ENCODE data around the gene PTCH1.

PTCH1 gene

DNA sequence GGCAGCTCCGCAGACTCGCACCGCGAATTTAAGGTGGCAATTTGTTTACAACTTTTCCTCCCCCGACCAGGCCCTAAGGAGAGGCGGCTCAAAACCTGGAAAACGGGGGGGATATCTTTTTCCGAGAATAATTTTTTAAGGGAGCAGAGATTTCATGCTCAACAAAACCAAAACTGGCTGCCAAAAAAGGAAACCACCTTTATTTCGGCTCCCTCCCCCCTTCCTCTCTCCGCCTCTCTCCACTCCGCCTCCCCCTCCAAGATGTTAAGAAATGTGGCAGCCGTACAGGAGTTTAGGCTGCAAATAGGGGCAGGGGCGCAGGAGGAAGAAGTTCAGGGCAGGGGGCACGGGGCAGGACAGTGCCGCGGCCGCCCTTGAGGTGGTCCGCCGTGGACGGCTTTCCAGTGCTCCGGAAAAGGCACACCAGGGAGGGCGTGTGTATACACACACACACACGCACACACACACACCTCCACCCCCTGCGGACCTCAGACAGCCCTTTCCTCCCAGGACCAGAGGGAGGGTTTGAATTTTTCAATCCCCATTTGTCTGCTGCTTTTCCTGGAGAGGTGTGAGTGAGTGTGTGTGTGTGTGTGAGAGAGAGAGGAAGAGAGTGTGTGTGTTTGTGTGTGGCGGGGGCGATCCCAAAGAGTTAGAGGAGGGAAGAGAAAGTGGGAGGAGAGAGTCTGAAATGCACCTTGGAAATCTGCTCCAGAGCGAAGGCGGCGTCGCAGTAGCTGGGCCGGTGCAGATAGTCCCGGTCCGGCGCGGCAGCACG is 9.1 kb downstream of the PTCH1 start (continued):
- TF ChIP-seq ZFP41 (tag by site-specific recombination; IDR thresholded peaks at IDR 0.05; ENCODE audit: borderline replicate concordance): no peak
- TF ChIP-seq ZBTB7A (tag by site-specific recombination; IDR thresholded peaks at IDR 0.05; ENCODE audit: low read depth): peak; percentile 82
- TF ChIP-seq ZBTB20 (tag by site-specific recombination; IDR thresholded peaks at IDR 0.05): peak; percentile 83
- TF ChIP-seq ZFP3 (tag by site-specific recombination; IDR thresholded peaks at IDR 0.05; ENCODE audit: low read depth): no peak
- TF ChIP-seq ZNF514 (tag by site-specific recombination; IDR thresholded peaks at IDR 0.05): no peak
- TF ChIP-seq, protein P1, sequence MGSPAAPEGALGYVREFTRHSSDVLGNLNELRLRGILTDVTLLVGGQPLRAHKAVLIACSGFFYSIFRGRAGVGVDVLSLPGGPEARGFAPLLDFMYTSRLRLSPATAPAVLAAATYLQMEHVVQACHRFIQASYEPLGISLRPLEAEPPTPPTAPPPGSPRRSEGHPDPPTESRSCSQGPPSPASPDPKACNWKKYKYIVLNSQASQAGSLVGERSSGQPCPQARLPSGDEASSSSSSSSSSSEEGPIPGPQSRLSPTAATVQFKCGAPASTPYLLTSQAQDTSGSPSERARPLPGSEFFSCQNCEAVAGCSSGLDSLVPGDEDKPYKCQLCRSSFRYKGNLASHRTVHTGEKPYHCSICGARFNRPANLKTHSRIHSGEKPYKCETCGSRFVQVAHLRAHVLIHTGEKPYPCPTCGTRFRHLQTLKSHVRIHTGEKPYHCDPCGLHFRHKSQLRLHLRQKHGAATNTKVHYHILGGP (tag by site-specific recombination; IDR thresholded peaks at IDR 0.05): peak; percentile 97
- TF ChIP-seq KLF9 (tag by site-specific recombination; IDR thresholded peaks at IDR 0.05; ENCODE audit: low read depth): peak; percentile 91
- no peak for TF ChIP-seq ZNF248 (tag by site-specific recombination; IDR thresholded peaks at IDR 0.05)
- peak; percentile 88 for TF ChIP-seq ZIC2 (tag by site-specific recombination; IDR thresholded peaks at IDR 0.05)
- TF ChIP-seq ZNF324 (tag by site-specific recombination; IDR thresholded peaks at IDR 0.05): peak; percentile 82
- TF ChIP-seq GFI1B (tag by site-specific recombination; IDR thresholded peaks at IDR 0.05): peak; percentile 67; the same call in 1 of the 2 replicates
- no peak for TF ChIP-seq ZNF155 (tag by site-specific recombination; IDR thresholded peaks at IDR 0.05)
- TF ChIP-seq, protein P2, sequence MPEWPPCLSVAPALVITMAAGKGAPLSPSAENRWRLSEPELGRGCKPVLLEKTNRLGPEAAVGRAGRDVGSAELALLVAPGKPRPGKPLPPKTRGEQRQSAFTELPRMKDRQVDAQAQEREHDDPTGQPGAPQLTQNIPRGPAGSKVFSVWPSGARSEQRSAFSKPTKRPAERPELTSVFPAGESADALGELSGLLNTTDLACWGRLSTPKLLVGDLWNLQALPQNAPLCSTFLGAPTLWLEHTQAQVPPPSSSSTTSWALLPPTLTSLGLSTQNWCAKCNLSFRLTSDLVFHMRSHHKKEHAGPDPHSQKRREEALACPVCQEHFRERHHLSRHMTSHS (tag by site-specific recombination; IDR thresholded peaks at IDR 0.05): peak; percentile 68; the same call in 1 of the 2 replicates
- TF ChIP-seq, protein P3, sequence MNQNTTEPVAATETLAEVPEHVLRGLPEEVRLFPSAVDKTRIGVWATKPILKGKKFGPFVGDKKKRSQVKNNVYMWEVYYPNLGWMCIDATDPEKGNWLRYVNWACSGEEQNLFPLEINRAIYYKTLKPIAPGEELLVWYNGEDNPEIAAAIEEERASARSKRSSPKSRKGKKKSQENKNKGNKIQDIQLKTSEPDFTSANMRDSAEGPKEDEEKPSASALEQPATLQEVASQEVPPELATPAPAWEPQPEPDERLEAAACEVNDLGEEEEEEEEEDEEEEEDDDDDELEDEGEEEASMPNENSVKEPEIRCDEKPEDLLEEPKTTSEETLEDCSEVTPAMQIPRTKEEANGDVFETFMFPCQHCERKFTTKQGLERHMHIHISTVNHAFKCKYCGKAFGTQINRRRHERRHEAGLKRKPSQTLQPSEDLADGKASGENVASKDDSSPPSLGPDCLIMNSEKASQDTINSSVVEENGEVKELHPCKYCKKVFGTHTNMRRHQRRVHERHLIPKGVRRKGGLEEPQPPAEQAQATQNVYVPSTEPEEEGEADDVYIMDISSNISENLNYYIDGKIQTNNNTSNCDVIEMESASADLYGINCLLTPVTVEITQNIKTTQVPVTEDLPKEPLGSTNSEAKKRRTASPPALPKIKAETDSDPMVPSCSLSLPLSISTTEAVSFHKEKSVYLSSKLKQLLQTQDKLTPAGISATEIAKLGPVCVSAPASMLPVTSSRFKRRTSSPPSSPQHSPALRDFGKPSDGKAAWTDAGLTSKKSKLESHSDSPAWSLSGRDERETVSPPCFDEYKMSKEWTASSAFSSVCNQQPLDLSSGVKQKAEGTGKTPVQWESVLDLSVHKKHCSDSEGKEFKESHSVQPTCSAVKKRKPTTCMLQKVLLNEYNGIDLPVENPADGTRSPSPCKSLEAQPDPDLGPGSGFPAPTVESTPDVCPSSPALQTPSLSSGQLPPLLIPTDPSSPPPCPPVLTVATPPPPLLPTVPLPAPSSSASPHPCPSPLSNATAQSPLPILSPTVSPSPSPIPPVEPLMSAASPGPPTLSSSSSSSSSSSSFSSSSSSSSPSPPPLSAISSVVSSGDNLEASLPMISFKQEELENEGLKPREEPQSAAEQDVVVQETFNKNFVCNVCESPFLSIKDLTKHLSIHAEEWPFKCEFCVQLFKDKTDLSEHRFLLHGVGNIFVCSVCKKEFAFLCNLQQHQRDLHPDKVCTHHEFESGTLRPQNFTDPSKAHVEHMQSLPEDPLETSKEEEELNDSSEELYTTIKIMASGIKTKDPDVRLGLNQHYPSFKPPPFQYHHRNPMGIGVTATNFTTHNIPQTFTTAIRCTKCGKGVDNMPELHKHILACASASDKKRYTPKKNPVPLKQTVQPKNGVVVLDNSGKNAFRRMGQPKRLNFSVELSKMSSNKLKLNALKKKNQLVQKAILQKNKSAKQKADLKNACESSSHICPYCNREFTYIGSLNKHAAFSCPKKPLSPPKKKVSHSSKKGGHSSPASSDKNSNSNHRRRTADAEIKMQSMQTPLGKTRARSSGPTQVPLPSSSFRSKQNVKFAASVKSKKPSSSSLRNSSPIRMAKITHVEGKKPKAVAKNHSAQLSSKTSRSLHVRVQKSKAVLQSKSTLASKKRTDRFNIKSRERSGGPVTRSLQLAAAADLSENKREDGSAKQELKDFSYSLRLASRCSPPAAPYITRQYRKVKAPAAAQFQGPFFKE (tag by site-specific recombination; IDR thresholded peaks at IDR 0.05; ENCODE audit: borderline replicate concordance): no peak
- TF ChIP-seq ZNF585B (tag by site-specific recombination; IDR thresholded peaks at IDR 0.05): no peak
- TF ChIP-seq, protein P4, sequence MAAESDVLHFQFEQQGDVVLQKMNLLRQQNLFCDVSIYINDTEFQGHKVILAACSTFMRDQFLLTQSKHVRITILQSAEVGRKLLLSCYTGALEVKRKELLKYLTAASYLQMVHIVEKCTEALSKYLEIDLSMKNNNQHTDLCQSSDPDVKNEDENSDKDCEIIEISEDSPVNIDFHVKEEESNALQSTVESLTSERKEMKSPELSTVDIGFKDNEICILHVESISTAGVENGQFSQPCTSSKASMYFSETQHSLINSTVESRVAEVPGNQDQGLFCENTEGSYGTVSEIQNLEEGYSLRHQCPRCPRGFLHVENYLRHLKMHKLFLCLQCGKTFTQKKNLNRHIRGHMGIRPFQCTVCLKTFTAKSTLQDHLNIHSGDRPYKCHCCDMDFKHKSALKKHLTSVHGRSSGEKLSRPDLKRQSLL (tag by site-specific recombination; IDR thresholded peaks at IDR 0.05): peak; percentile 34; the same call in 1 of the 2 replicates
- TF ChIP-seq GLI4 (tag by site-specific recombination; IDR thresholded peaks at IDR 0.05): peak; percentile 69; the same call in 1 of the 2 replicates
- no peak for TF ChIP-seq SCRT2 (tag by site-specific recombination; IDR thresholded peaks at IDR 0.05)
- TF ChIP-seq ZNF174 (tag by site-specific recombination; IDR thresholded peaks at IDR 0.05): no peak
- TF ChIP-seq, protein P5, sequence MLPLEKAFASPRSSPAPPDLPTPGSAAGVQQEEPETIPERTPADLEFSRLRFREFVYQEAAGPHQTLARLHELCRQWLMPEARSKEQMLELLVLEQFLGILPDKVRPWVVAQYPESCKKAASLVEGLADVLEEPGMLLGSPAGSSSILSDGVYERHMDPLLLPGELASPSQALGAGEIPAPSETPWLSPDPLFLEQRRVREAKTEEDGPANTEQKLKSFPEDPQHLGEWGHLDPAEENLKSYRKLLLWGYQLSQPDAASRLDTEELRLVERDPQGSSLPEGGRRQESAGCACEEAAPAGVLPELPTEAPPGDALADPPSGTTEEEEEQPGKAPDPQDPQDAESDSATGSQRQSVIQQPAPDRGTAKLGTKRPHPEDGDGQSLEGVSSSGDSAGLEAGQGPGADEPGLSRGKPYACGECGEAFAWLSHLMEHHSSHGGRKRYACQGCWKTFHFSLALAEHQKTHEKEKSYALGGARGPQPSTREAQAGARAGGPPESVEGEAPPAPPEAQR (tag by site-specific recombination; IDR thresholded peaks at IDR 0.05): peak; percentile 91
- TF ChIP-seq ZNF623 (tag by site-specific recombination; IDR thresholded peaks at IDR 0.05): peak; percentile 22
- TF ChIP-seq, protein P6, sequence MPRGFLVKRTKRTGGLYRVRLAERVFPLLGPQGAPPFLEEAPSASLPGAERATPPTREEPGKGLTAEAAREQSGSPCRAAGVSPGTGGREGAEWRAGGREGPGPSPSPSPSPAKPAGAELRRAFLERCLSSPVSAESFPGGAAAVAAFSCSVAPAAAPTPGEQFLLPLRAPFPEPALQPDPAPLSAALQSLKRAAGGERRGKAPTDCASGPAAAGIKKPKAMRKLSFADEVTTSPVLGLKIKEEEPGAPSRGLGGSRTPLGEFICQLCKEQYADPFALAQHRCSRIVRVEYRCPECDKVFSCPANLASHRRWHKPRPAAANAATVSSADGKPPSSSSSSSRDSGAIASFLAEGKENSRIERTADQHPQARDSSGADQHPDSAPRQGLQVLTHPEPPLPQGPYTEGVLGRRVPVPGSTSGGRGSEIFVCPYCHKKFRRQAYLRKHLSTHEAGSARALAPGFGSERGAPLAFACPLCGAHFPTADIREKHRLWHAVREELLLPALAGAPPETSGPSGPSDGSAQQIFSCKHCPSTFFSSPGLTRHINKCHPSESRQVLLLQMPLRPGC (tag by site-specific recombination; IDR thresholded peaks at IDR 0.05): peak; percentile 60; the same call in 1 of the 2 replicates
- no peak for TF ChIP-seq MEIS1 (CRISPR knock-in tag; IDR thresholded peaks at IDR 0.05; ENCODE audit: borderline replicate concordance)
- TF ChIP-seq, protein P7, sequence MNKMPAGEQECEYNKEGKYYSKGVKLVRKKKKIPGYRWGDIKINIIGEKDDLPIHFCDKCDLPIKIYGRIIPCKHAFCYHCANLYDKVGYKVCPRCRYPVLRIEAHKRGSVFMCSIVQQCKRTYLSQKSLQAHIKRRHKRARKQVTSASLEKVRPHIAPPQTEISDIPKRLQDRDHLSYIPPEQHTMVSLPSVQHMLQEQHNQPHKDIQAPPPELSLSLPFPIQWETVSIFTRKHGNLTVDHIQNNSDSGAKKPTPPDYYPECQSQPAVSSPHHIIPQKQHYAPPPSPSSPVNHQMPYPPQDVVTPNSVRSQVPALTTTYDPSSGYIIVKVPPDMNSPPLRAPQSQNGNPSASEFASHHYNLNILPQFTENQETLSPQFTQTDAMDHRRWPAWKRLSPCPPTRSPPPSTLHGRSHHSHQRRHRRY (tag by site-specific recombination; IDR thresholded peaks at IDR 0.05): no peak
- 0 out of 2 replicates have a peak, but pooled peaks have one; percentile 7 for TF ChIP-seq ZNF19 (tag by site-specific recombination; IDR thresholded peaks at IDR 0.05; ENCODE audit: low read depth)
- TF ChIP-seq ZBTB48 (tag by site-specific recombination; IDR thresholded peaks at IDR 0.05): peak; percentile 96

All from HEK293 (cell line).